Measurements from ENCODE around the gene C5orf47.

The C5orf47 gene

DNA sequence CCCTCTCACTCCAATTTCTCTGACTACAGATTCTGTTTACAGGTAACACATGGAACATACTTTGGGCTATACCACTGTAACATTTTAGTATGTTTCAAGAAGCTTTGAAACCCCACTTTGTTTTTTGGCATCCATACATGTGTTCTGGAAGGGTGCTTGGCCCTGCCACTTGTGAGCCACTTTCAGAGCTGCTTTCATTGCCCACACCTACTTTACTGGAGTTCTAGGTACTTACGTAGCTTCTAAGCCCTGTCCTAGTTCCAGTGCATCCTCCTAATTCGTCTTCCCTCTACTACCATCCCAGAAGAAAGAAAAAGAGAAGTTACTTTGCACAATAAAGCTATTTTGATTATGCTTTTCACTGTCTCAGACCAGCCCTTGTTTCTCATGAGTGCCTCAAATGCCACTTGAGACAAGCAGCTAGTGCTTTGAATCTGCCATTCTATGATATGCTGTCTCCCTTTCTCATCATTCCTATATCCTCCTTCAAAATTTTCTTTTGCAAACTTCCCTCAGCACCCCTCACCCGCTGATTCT is 26.5 kb upstream of the C5orf47 start:
- no peak for DNase-seq (ENCODE audit: low read depth)
- H3K4me3 ChIP-seq (ENCODE audit: low read depth, low read length): no peak overlapping the region
- TF ChIP-seq, protein P1, sequence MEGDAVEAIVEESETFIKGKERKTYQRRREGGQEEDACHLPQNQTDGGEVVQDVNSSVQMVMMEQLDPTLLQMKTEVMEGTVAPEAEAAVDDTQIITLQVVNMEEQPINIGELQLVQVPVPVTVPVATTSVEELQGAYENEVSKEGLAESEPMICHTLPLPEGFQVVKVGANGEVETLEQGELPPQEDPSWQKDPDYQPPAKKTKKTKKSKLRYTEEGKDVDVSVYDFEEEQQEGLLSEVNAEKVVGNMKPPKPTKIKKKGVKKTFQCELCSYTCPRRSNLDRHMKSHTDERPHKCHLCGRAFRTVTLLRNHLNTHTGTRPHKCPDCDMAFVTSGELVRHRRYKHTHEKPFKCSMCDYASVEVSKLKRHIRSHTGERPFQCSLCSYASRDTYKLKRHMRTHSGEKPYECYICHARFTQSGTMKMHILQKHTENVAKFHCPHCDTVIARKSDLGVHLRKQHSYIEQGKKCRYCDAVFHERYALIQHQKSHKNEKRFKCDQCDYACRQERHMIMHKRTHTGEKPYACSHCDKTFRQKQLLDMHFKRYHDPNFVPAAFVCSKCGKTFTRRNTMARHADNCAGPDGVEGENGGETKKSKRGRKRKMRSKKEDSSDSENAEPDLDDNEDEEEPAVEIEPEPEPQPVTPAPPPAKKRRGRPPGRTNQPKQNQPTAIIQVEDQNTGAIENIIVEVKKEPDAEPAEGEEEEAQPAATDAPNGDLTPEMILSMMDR (IDR thresholded peaks at IDR 0.05; ENCODE audit: control insufficient read depth, extremely low read depth, insufficient read depth): no peak

DNA sequence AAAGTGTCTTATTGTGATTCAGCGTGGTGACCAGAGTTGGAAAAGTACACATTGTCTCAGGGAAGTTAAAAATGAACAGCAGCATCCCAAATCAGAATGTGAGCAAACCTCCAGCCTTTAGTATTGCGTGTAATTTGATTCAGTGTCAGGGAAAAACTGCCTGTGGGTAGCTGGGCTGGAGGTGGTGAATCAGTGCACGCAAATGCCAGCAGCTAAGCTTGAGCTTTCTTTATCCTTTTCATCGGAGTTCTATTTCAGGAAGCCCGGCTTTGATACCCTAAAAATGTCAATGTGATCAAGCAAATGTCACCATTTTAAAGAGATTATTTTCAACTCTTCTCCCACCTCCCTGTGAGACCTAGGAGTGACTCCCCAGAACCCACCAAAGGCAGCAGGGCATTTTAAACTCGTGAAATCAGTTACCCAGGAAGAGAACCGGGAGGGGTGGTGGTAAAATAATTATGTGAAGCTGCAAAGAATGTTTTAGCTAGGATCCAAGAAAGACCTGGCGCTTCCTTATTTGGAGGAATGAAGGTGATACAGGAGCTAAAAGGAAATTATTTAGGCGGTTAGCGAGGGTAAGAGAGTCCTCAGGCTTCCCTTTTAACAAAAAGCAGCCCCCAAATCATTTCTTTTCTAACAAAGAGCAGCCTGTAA is 25.7 kb upstream of the C5orf47 start:
- TF ChIP-seq, protein P1 (IDR thresholded peaks at IDR 0.05; ENCODE audit: control insufficient read depth, extremely low read depth, insufficient read depth): no peak
- H3K4me3 ChIP-seq (ENCODE audit: low read depth, low read length): no peak overlapping the region
- no peak for DNase-seq (ENCODE audit: low read depth)

DNA sequence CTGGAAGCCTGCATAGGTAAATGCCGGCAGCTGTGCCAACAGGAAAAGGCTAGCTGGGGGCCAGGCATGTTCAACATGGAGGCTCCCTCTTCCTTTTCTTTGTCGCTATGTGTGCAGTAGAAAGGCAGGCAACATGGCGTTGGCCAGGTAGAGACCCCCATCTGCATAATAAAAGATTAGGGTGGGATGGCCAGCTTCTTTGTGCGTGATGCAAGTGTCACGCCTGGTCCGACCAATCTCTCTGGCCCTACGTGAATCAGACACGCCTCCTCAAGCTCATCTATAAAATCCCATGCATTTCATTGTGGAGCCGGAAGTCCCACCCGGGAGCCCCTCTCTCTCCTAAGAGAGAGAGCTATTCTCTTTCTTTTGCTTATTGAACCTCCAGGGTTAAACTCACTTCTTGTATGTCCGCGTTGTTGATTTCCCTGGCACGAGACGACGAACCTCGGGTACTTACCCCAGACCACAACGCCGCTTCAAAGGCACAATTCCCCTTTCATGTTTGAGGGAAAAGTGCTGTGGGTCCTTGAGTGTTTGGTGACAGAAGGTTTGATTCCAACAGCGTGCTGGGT is 25.0 kb upstream of the C5orf47 start:
- no peak for DNase-seq (ENCODE audit: low read depth)
- no peak overlapping the region for H3K4me3 ChIP-seq (ENCODE audit: low read depth, low read length)
- TF ChIP-seq, protein P1 (IDR thresholded peaks at IDR 0.05; ENCODE audit: control insufficient read depth, extremely low read depth, insufficient read depth): no peak

DNA sequence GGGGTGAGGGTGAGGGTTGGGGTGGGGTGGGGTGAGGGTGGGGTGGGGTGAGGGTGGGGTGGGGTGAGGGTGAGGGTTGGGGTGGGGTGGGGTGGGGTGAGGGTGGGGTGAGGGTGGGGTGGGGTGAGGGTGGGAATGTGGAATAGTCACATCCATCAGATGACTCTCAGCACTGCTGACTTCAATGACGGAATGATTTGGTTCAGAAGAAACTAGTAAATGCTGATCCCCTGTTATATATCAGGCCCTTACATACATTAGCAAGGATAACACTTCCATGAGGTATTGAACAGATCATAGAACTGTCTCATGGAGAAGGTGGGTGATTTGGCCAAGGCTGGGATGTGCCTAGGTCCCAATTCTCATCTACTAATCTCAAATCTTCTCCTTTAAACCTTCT is 24.5 kb upstream of the C5orf47 start:
- H3K4me3 ChIP-seq (ENCODE audit: low read depth, low read length): no peak overlapping the region
- TF ChIP-seq, protein P1 (IDR thresholded peaks at IDR 0.05; ENCODE audit: control insufficient read depth, extremely low read depth, insufficient read depth): no peak
- no peak for DNase-seq (ENCODE audit: low read depth)

DNA sequence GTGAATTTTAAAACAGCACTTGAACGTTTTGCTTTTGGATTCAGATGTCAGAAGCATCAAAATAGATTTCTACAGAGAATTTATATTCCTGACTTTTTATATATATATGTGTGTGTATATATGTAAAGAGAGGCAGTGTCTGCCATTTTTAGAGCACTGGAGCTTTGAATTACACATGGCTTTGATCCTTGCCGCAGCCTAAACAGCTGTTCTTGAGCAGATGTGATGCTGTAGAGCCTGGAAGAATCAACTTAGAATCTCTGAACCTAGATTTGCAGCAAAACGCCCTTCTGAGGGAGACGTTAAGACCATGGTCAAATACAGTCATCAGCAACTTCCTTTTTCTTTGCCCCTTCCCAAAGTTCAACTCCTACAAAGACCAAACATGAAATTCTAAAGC is 21.7 kb upstream of the C5orf47 start:
- TF ChIP-seq, protein P1 (IDR thresholded peaks at IDR 0.05; ENCODE audit: control insufficient read depth, extremely low read depth, insufficient read depth): no peak
- H3K4me3 ChIP-seq (ENCODE audit: low read depth, low read length): no peak overlapping the region
- no peak for DNase-seq (ENCODE audit: low read depth)

DNA sequence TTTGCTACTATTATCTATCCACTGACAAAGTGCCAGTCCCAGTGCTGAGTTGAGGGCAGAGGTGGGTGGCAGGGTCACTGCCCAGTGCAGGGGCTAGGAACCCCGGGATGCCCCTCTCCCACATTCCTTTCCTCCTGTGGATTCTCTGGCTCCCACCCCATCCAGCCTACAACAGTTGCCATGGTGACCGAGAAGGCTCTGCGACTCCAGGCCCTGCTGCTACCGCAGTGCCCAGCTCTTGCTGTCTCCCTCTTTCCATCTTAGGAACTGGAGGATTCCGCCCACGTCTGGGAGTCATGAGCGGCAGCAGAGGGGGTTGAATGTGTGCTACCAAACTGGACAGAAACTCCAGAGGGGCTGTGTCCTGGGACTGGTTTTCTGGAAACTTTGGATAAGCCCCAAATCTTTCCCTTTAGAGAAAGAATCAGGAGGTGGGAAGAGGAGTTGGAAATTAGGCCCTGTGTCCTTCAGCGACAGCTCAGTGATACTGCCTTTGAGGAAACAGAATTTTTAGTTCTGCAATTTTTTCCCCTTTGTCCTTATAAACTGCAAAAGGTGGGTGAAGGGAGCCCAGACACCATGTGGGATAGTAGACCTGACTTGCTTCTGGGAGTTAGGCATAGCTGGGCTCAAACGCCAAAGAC is 20.7 kb upstream of the C5orf47 start:
- no peak overlapping the region for H3K4me3 ChIP-seq (ENCODE audit: low read depth, low read length)
- TF ChIP-seq, protein P1 (IDR thresholded peaks at IDR 0.05; ENCODE audit: control insufficient read depth, extremely low read depth, insufficient read depth): no peak
- no peak for DNase-seq (ENCODE audit: low read depth)
